HPDE6-E6E7 (cell line): ENCODE data around the gene EPOP.
"Not testable (repeated sequence)": the region's sequence is repeated elsewhere in the genome, so short reads cannot be mapped to it uniquely, and the experiment has no call there.

Source experiments
- DNase-seq: peaks from one replicate; pipeline ENCODE4 v3.0.0; 2011; ENCODE audit warnings: missing footprints; ENCODE audit errors: extremely low spot score

EPOP gene

DNA sequence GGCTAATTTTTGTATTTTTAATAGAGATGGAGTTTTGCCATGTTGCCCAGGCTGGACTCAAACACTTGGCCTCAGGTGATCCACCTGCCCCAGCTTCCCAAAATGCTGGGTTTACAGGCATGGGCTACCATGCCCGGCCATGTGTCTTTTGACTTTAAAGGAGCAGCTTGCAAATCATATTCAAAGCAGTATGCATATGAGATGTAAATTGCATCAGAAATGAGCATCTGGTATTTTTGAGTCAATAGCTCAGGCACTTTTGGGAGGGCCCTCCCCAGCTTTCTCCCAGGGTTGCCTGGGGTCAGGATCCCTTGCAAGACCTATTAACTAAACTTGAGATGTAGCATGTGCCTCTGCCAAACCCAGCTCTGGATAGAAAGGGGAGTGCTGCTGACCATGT lies 21.5 kb downstream of the EPOP start:
- no peak for DNase-seq

GRCh38 chr17:38650653-38651173 lies 24.0 kb downstream of the EPOP start:
- not testable (repeated sequence) for DNase-seq

DNA sequence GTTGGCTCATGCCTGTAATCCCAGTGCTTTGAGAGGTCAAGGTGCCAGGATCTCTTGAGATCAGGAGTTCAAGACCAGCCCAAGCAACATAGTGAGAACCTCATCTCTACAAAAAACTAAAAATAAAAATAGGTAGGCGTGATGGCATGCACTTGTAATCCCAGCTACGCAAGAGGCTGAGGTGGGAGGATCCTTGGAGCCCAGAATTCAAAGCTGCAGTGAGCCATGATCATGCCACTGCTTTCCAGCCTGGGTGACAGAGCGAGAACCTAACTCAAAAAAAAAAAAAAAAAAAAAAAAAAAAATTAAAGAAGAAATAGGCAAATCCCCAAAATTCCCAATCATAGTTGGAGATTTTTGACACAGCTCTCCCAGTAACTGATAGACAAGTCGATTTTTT lies 36.8 kb downstream of the EPOP start:
- no peak for DNase-seq

DNA sequence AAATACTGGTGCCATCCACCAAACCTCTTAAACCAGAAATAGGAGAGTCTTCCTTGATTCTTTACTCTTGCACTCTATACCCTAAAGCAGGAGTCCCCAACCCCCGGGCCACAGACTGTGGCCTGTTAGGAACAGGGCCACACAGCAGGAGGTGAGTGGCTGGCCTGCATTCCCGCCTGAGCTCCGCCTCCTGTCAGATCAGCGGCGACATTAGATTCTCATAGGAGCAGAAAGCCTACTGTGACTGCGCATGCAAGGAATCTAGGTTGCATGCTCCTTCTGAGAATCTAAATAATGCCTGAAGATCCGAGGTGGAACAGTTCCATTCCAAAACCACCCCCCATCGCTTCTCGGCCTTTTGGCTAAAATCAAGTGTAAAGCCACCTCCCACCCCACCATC lies 38.7 kb downstream of the EPOP start:
- DNase-seq = no peak

DNA sequence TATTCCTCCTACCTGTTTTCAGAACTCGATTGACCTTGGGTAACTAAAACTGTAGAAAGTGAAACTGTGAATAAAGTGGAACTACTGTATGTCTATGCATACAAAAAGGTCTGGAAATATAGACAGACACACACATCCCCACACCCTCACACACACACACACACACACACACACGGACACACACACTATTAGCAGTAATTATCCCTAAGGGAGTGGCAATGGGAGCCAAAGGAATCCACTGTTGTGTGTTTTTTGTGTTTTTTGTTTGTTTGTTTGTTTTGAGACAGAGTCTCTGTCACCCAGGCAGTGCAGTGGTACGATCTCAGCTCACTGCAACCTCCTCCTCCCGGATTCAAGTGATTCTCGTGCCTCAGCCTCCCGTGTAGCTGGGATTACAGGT lies 42.4 kb downstream of the EPOP start:
- DNase-seq = no peak

DNA sequence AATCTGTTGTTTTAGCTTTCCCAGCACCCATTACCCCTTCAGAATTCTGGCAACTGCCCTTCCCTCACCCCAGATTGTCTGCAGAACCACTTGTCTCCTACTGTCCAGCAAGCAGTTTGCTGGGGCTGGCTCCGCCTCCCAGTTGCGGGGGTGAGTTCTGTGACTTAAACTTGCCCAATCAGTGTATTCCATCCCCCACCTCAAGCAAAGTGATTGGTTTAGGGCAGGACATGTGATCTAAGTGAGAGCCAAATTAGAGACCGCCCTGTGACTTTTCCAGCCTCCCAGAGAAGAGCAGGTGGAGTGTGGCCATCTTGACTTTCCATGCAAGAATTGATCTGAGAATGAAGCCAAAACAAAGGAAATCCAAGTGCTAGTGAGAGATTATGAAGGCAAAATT lies 46.3 kb downstream of the EPOP start:
- no peak for DNase-seq

DNA sequence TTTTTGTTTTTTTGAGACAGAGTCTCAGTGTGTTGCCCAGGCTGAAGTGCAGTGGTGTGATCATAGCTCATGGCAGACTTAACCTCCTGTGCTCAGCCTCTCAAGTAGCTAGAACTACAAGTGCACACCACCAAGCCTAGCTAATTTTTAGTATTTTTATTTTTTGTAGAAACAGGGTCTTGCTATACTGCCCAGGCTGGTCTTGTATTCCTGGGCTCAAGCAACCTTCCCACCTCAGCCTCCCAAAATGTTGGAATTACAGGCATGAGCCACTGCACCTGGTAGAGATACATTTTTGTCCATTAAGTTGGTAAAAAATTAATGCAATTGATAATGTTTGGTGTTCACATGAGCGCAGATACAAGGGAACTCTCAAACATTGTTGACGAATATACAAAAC lies 46.8 kb downstream of the EPOP start:
- no peak for DNase-seq

DNA sequence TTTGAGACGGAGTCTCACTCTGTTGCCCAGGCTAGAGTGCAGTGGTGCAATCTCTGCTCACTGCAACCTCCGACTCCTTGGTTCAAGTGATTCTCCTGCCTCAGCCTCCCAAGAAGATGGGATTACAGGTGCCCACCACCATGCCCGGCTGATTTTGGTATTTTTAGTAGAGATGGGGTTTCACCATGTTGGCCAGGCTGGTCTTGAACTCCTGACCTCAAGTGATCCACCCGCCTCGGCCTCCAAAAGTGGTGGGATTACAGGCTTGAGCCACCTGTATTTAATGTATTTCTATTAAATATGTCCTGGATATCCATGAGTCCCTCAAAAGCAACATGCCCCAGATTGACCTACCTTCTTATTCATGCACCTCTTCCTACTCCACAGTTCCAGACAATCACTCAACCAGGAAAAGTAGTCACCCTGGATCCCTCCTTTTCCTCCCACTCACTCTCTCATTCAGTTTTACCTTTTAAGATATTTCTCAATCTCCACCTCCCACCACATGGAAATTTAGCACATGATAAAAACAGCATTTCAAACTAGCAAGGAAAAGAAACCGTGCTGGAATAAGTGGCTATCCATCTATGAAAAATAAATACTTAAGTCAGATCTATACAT lies 48.0 kb downstream of the EPOP start:
- DNase-seq = not testable (repeated sequence)

GRCh38 chr17:38625482-38625881 lies 49.3 kb downstream of the EPOP start:
- no peak for DNase-seq

DNA sequence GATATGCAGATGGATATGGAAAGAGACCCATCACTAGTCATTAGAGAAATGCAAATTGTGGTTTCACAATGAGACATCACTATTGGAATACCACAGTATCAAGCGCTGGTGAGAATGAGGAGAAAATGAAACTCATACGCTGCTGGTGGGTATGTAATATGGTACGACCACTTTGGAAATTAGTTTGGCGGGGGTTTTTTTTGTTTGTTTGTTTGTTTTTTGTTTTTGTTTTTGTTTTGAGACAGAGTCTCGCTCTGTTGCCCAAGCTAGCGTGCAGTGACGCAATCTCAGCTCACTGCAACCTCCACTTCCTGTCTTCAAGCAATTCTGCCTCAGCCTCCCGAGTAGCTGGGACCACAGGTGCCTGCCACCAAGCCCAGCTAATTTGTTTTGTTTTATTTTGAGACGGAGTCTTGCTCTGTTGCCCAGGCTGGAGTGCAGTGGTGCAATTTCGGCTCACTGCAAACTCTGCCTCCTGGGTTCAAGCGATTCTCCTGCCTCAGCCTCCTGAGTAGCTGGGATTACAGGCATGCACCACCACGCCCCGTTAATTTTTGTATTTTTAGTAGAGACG lies 49.9 kb downstream of the EPOP start:
- DNase-seq = not testable (repeated sequence)
